Measurements from ENCODE around the gene ZNF529. TPM values are rescaled to one million over a fixed set of nuclear protein-coding genes. Genes with fewer than 3 reads are reported as not detected.

ZNF529 gene
- total and polyA plus RNA-seq, 8 donors, result 1.4 to 25.2 (median 3.5) TPM

- TF ChIP-seq EP300 (IDR thresholded peaks at IDR 0.05) (no peak), POLR2AphosphoS5 (IDR thresholded peaks at IDR 0.05) (no peak), POLR2A (IDR thresholded peaks at IDR 0.05) (no peak), CTCF (IDR thresholded peaks at IDR 0.05) (no peak)
- no peaks in the 10 kb centered on the region for H3K4me1 ChIP-seq
- no peak overlapping the region for H3K27ac ChIP-seq
- intact Hi-C loops (cut with DNase I; ENCODE audit: low total_unique reads), result no loop called here
- no peak overlapping the region for H3K4me3 ChIP-seq
- H3K9me3 ChIP-seq, result peaks cover 54 to 100% (median 91%) of the 10 kb centered on the region in 4 donors
- H3K36me3 ChIP-seq, result peaks cover 0 to 34% (median 12%) of the 10 kb centered on the region in 4 donors
- H3K27me3 ChIP-seq, result no peaks in the 10 kb centered on the region
- WGBS, 5 donors, result 85 to 95% (median 88%) methylated on average over 3 of the region's 3 CpGs
- no peak for DNase-seq
These were observed 64.8 kb downstream of the ZNF529 start for GRCh38 chr19:36508325-36508724.

- peaks cover 34 to 100% (median 90%) of the 10 kb centered on the region in 4 donors for H3K9me3 ChIP-seq
- no peak for DNase-seq
These were observed 71.1 kb downstream of the ZNF529 start for GRCh38 chr19:36501973-36502372.

GRCh38 chr19:36497001-36497400, 76.1 kb downstream of the ZNF529 start:
- peaks cover 16 to 85% (median 59%) of the 10 kb centered on the region in 4 donors for H3K9me3 ChIP-seq
- no peaks in the 10 kb centered on the region for H3K36me3 ChIP-seq
- 88 to 91% (median 90%) methylated on average over 17 of the region's 17 CpGs for WGBS, 5 donors
- H3K4me3 ChIP-seq, result no peak overlapping the region
- H3K27ac ChIP-seq, result no peak overlapping the region
- no peaks in the 10 kb centered on the region for H3K4me1 ChIP-seq
- intact Hi-C loops (cut with DNase I; ENCODE audit: low total_unique reads), result no loop called here
- no peak for DNase-seq
- TF ChIP-seq CTCF (IDR thresholded peaks at IDR 0.05) (no peak), EP300 (IDR thresholded peaks at IDR 0.05) (no peak), POLR2A (IDR thresholded peaks at IDR 0.05) (no peak), POLR2AphosphoS5 (IDR thresholded peaks at IDR 0.05) (no peak)
- no peaks in the 10 kb centered on the region for H3K27me3 ChIP-seq

More at GRCh38 chr19:36501973-36502372, 71.1 kb downstream of the ZNF529 start:
- no peaks in the 10 kb centered on the region for H3K4me1 ChIP-seq
- WGBS, 5 donors, result 88 to 95% (median 90%) methylated on average over 5 of the region's 5 CpGs
- intact Hi-C loops (cut with DNase I; ENCODE audit: low total_unique reads), result no loop called here
- TF ChIP-seq POLR2A (IDR thresholded peaks at IDR 0.05), result no peak
- no peak for TF ChIP-seq POLR2AphosphoS5 (IDR thresholded peaks at IDR 0.05)
- TF ChIP-seq EP300 (IDR thresholded peaks at IDR 0.05), result no peak
- TF ChIP-seq CTCF (IDR thresholded peaks at IDR 0.05), result no peak
- no peaks in the 10 kb centered on the region for H3K36me3 ChIP-seq
- H3K27ac ChIP-seq, result no peak overlapping the region
- no peaks in the 10 kb centered on the region for H3K27me3 ChIP-seq
- H3K4me3 ChIP-seq, result no peak overlapping the region

Other genes starting within 250 kb of the ZNF529 start
- 1 to 10 TPM in 4 of 5 donors, under 1 TPM in 1; 0.29 to 9.2 (median 5.9) TPM for gene ZFP14, start 194.1 kb downstream of the ZNF529 start, total RNA-seq
- gene ZFP14, start 194.1 kb downstream of the ZNF529 start, polyA plus RNA-seq, result 1 to 10 TPM in 2 of 3 donors, under 1 TPM in 1; 0.68 to 2.0 (median 1.2) TPM
- gene ZFP82, start 154.6 kb downstream of the ZNF529 start, total RNA-seq, result 1 to 10 TPM in 2 of 5 donors, under 1 TPM in 3; 0.29 to 7.3 (median 0.58) TPM
- gene ZFP82, start 154.6 kb downstream of the ZNF529 start, polyA plus RNA-seq, result 1 to 10 TPM; 1.1 to 1.5 (median 1.4) TPM
- gene ZNF566, start 83.7 kb downstream of the ZNF529 start, total RNA-seq, result 10 to 100 TPM in 2 of 5 donors, 1 to 10 TPM in 3; 1.8 to 58.2 (median 8.5) TPM
- 1 to 10 TPM; 2.8 to 5.4 (median 4.7) TPM for gene ZNF566, start 83.7 kb downstream of the ZNF529 start, polyA plus RNA-seq
- 10 to 100 TPM in 3 of 5 donors, 1 to 10 TPM in 2; 1.7 to 19.8 (median 11.3) TPM for gene ZNF260, start 45.0 kb downstream of the ZNF529 start, total RNA-seq
- gene ZNF260, start 45.0 kb downstream of the ZNF529 start, polyA plus RNA-seq, result 1 to 10 TPM; 2.5 to 3.6 (median 3.5) TPM
- 10 to 100 TPM in 1 of 5 donors, 1 to 10 TPM in 2, under 1 TPM in 2; 0.29 to 14.0 (median 1.2) TPM for gene ZNF382, start 32.0 kb upstream of the ZNF529 start, total RNA-seq
- 1 to 10 TPM in 1 of 3 donors, under 1 TPM in 1, not detected in 1; 0.63 to 1.3 TPM for gene ZNF382, start 32.0 kb upstream of the ZNF529 start, polyA plus RNA-seq
- 10 to 100 TPM in 3 of 5 donors, 1 to 10 TPM in 1, not detected in 1; 4.5 to 24.6 (median 15.5) TPM for gene ZNF461, start 93.5 kb upstream of the ZNF529 start, total RNA-seq
- gene ZNF461, start 93.5 kb upstream of the ZNF529 start, polyA plus RNA-seq, result 1 to 10 TPM; 2.6 to 2.9 (median 2.9) TPM
- 10 to 100 TPM in 3 of 5 donors, 1 to 10 TPM in 1, under 1 TPM in 1; 0.58 to 37.9 (median 16.7) TPM for gene ZNF567, start 114.3 kb upstream of the ZNF529 start, total RNA-seq
- 1 to 10 TPM; 1.4 to 7.7 (median 3.2) TPM for gene ZNF567, start 114.3 kb upstream of the ZNF529 start, polyA plus RNA-seq
- gene ZNF850, start 199.5 kb upstream of the ZNF529 start, total RNA-seq, result 10 to 100 TPM in 1 of 5 donors, 1 to 10 TPM in 2, under 1 TPM in 1, not detected in 1; 0.89 to 10.1 (median 2.2) TPM
- under 1 TPM; 0.15 to 0.25 (median 0.19) TPM for gene ZNF850, start 199.5 kb upstream of the ZNF529 start, polyA plus RNA-seq

All from stomach (tissue), 9 donors.